HEK293 (cell line): ENCODE data around the gene GNB2.

ENCODE experiments used
- CTCF ChIA-PET: fragments of 350-600 bp; formaldehyde crosslinking; extraction: SDS; loops from one replicate; lab custom pipeline; 2021; ENCODE audit warnings: antibody characterized with exemption; lab: Yijun Ruan, JAX
- POLR2A ChIA-PET: fragments of 300-600 bp; formaldehyde crosslinking; extraction: SDS; loops from one replicate; lab custom pipeline; 2020; ENCODE audit warnings: antibody characterized with exemption, inconsistent platforms; lab: Yijun Ruan, JAX
- H3K27ac ChIP-seq: fragments of 200-500 bp; sonication (Bioruptor generic); 2 replicates; pipeline ENCODE4 v1.5.1; 2014; ENCODE audit warnings: low read depth, low read length, control low read depth, inconsistent platforms; ENCODE audit errors: extremely low read depth
- H3K36me3 ChIP-seq, 2 experiments: fragments of 200-500 bp in 1 of 2; sonication (Bioruptor generic) in 1 of 2; 1 replicate in 1 of 2; 2 replicates in 1 of 2; pipeline ENCODE4 v1.5.1; 2014 to 2017; ENCODE audit warnings: inconsistent platforms in 2 of 2, low read length in 2 of 2; ENCODE audit not compliant: control insufficient read depth in 2 of 2, insufficient read depth in 1 of 2
- H3K4me1 ChIP-seq: fragments of 200-500 bp; sonication (Bioruptor generic); 2 replicates; pipeline ENCODE4 v1.5.1; 2014; ENCODE audit warnings: mild to moderate bottlenecking, low read length, inconsistent platforms; ENCODE audit not compliant: control insufficient read depth, insufficient read depth
- H3K4me3 ChIP-seq: 2 replicates; pipeline ENCODE4 v1.5.1; 2011; ENCODE audit warnings: low read depth, mild to moderate bottlenecking, control low read depth, low read length, moderate library complexity
- H3K9me3 ChIP-seq: fragments of 200-500 bp; sonication (Bioruptor generic); 2 replicates; pipeline ENCODE4 v1.5.1; 2014; ENCODE audit warnings: low read depth, low read length, inconsistent platforms; ENCODE audit not compliant: control insufficient read depth, insufficient read depth
- GLIS2 ChIP-seq: fragments of 450-650 bp; formaldehyde crosslinking; IDR thresholded peaks from 2 replicates; pipeline ENCODE4 v1.5.1; 2016; ENCODE audit warnings: missing biosample characterization, missing genetic modification characterization
- HOXA7 ChIP-seq: sonication (generic); formaldehyde crosslinking; IDR thresholded peaks from 2 replicates; pipeline ENCODE4 v1.8.1; 2022; ENCODE audit warnings: missing genetic modification reagents, borderline replicate concordance
- KLF1 ChIP-seq: fragments of 450-650 bp; formaldehyde crosslinking; IDR thresholded peaks from 2 replicates; pipeline ENCODE4 v1.5.1; 2016; ENCODE audit warnings: missing biosample characterization, missing genetic modification characterization
- RBAK ChIP-seq: fragments of 450-650 bp; formaldehyde crosslinking; IDR thresholded peaks from 2 replicates; pipeline ENCODE4 v1.5.1; 2016; ENCODE audit warnings: missing biosample characterization, missing genetic modification characterization
- REPIN1 ChIP-seq: fragments of 450-650 bp; formaldehyde crosslinking; IDR thresholded peaks from 2 replicates; pipeline ENCODE4 v1.5.1; 2017; ENCODE audit warnings: missing biosample characterization, missing genetic modification characterization, low read depth
- ZBTB17 ChIP-seq: fragments of 450-650 bp; formaldehyde crosslinking; IDR thresholded peaks from 2 replicates; pipeline ENCODE4 v1.5.1; 2016; ENCODE audit warnings: missing biosample characterization, missing genetic modification characterization
- ZBTB20 ChIP-seq: fragments of 450-650 bp; formaldehyde crosslinking; IDR thresholded peaks from 2 replicates; pipeline ENCODE4 v1.5.1; 2016; ENCODE audit warnings: missing biosample characterization, missing genetic modification characterization
- ZNF132 ChIP-seq: fragments of 450-650 bp; formaldehyde crosslinking; IDR thresholded peaks from 2 replicates; pipeline ENCODE4 v1.5.1; 2017; ENCODE audit warnings: missing biosample characterization, missing genetic modification characterization, borderline replicate concordance
- ZNF157 ChIP-seq: fragments of 450-650 bp; formaldehyde crosslinking; IDR thresholded peaks from 2 replicates; pipeline ENCODE4 v1.5.1; 2016; ENCODE audit warnings: missing biosample characterization, missing genetic modification characterization
- ZNF350 ChIP-seq: fragments of 450-650 bp; formaldehyde crosslinking; IDR thresholded peaks from 2 replicates; pipeline ENCODE4 v1.5.0; 2017; ENCODE audit warnings: missing biosample characterization, mild to moderate bottlenecking, missing genetic modification characterization
- ZNF37A ChIP-seq: fragments of 450-650 bp; IDR thresholded peaks from 2 replicates; pipeline ENCODE4 v1.5.1; 2018; ENCODE audit warnings: missing biosample characterization, missing genetic modification characterization
- ZNF391 ChIP-seq: fragments of 450-650 bp; formaldehyde crosslinking; IDR thresholded peaks from 2 replicates; pipeline ENCODE4 v1.5.1; 2016; ENCODE audit warnings: low read depth, missing biosample characterization, missing genetic modification characterization, borderline replicate concordance
- ZNF423 ChIP-seq: fragments of 450-650 bp; formaldehyde crosslinking; IDR thresholded peaks from 2 replicates; pipeline ENCODE4 v1.5.1; 2016; ENCODE audit warnings: missing biosample characterization, missing genetic modification characterization
- ZSCAN30 ChIP-seq: fragments of 450-650 bp; IDR thresholded peaks from 2 replicates; pipeline ENCODE4 v1.5.1; 2018; ENCODE audit warnings: missing biosample characterization, mild to moderate bottlenecking, missing genetic modification characterization, moderate library complexity
- ZXDB ChIP-seq: fragments of 450-650 bp; formaldehyde crosslinking; IDR thresholded peaks from 2 replicates; pipeline ENCODE4 v1.5.1; 2016; ENCODE audit warnings: missing biosample characterization, missing genetic modification characterization
- TF ChIP-seq, protein P1 (sequence below): fragments of 450-650 bp; formaldehyde crosslinking; optimal IDR thresholded peaks from 2 replicates; pipeline ENCODE3; 2016; ENCODE audit warnings: missing biosample characterization, mild to moderate bottlenecking, missing genetic modification characterization
- TF ChIP-seq, protein P2 (sequence below): fragments of 450-650 bp; formaldehyde crosslinking; IDR thresholded peaks from 2 replicates; pipeline ENCODE4 v1.5.1; 2016; ENCODE audit warnings: missing biosample characterization, missing genetic modification characterization, low read depth
- TF ChIP-seq, protein P3 (sequence below): fragments of 450-650 bp; formaldehyde crosslinking; conservative IDR thresholded peaks from 2 replicates; pipeline ENCODE4 v1.5.1; 2016; ENCODE audit warnings: low read depth, missing biosample characterization, missing genetic modification characterization
- TF ChIP-seq, protein P4 (sequence below): fragments of 450-650 bp; formaldehyde crosslinking; IDR thresholded peaks from 2 replicates; pipeline ENCODE4 v1.5.1; 2017; ENCODE audit warnings: missing biosample characterization, missing genetic modification characterization
- TF ChIP-seq, protein P5 (sequence below): fragments of 450-650 bp; formaldehyde crosslinking; IDR thresholded peaks from 2 replicates; pipeline ENCODE4 v1.5.1; 2016; ENCODE audit warnings: missing biosample characterization, missing genetic modification characterization

The GNB2 gene

DNA sequence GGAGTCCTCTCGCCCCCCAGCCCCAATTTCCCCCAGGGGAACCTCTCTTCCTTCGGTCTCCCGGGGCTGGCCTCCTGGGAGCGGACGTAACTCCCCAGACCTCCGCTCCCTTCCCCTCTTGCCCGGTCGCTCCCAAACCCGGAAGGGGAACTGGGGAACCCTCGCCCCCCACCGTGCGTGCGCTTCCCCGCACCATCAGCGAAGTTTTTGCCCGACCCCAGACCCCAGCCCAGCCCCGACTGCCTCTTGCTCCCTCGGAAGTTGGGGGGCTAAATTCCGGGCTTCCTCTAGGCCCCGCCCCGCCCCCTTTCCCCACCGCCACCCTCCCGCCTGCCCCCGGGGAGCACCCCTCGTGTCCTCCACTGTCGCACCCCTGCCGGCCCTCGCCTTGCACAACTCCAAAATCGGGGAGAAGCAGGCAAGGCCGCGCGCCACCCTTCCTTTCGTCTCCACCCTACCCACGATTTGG lies 436 bp downstream of the GNB2 start:
- Histone ChIP-seq H3K4me3 (peak overlapping the region; percentile 97), H3K4me1 (no peaks in the 10 kb centered on the region), H3K36me3 (peaks cover 0 to 25% of the 10 kb centered on the region in 2 experiments; a peak in 2 of 3 replicates), H3K9me3 (no peaks in the 10 kb centered on the region), H3K27ac (peak overlapping the region; percentile 84)
- TF ChIP-seq ZNF37A (tag by site-specific recombination) (no peak), REPIN1 (tag by site-specific recombination) (0 out of 2 replicates have a peak, but pooled peaks have one; percentile 5), ZNF350 (no peak), ZBTB20 (tag by site-specific recombination) (peak; percentile 2; the same call in 1 of the 2 replicates), KLF1 (tag by site-specific recombination) (no peak), HOXA7 (no peak), ZNF157 (tag by site-specific recombination) (no peak), ZNF132 (tag by site-specific recombination) (no peak), ZNF391 (tag by site-specific recombination) (no peak), GLIS2 (peak; percentile 74; the same call in 1 of the 2 replicates), ZSCAN30 (tag by site-specific recombination) (no peak)
- TF ChIP-seq, protein P1, sequence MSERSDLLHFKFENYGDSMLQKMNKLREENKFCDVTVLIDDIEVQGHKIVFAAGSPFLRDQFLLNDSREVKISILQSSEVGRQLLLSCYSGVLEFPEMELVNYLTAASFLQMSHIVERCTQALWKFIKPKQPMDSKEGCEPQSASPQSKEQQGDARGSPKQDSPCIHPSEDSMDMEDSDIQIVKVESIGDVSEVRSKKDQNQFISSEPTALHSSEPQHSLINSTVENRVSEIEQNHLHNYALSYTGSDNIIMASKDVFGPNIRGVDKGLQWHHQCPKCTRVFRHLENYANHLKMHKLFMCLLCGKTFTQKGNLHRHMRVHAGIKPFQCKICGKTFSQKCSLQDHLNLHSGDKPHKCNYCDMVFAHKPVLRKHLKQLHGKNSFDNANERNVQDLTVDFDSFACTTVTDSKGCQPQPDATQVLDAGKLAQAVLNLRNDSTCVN (tag by site-specific recombination) = peak; percentile 32
- TF ChIP-seq, protein P2, sequence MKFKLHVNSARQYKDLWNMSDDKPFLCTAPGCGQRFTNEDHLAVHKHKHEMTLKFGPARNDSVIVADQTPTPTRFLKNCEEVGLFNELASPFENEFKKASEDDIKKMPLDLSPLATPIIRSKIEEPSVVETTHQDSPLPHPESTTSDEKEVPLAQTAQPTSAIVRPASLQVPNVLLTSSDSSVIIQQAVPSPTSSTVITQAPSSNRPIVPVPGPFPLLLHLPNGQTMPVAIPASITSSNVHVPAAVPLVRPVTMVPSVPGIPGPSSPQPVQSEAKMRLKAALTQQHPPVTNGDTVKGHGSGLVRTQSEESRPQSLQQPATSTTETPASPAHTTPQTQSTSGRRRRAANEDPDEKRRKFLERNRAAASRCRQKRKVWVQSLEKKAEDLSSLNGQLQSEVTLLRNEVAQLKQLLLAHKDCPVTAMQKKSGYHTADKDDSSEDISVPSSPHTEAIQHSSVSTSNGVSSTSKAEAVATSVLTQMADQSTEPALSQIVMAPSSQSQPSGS (tag by site-specific recombination) = no peak
- TF ChIP-seq, protein P3, sequence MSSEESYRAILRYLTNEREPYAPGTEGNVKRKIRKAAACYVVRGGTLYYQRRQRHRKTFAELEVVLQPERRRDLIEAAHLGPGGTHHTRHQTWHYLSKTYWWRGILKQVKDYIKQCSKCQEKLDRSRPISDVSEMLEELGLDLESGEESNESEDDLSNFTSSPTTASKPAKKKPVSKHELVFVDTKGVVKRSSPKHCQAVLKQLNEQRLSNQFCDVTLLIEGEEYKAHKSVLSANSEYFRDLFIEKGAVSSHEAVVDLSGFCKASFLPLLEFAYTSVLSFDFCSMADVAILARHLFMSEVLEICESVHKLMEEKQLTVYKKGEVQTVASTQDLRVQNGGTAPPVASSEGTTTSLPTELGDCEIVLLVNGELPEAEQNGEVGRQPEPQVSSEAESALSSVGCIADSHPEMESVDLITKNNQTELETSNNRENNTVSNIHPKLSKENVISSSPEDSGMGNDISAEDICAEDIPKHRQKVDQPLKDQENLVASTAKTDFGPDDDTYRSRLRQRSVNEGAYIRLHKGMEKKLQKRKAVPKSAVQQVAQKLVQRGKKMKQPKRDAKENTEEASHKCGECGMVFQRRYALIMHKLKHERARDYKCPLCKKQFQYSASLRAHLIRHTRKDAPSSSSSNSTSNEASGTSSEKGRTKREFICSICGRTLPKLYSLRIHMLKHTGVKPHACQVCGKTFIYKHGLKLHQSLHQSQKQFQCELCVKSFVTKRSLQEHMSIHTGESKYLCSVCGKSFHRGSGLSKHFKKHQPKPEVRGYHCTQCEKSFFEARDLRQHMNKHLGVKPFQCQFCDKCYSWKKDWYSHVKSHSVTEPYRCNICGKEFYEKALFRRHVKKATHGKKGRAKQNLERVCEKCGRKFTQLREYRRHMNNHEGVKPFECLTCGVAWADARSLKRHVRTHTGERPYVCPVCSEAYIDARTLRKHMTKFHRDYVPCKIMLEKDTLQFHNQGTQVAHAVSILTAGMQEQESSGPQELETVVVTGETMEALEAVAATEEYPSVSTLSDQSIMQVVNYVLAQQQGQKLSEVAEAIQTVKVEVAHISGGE (tag by site-specific recombination) = peak; percentile 34
- TF ChIP-seq, protein P4, sequence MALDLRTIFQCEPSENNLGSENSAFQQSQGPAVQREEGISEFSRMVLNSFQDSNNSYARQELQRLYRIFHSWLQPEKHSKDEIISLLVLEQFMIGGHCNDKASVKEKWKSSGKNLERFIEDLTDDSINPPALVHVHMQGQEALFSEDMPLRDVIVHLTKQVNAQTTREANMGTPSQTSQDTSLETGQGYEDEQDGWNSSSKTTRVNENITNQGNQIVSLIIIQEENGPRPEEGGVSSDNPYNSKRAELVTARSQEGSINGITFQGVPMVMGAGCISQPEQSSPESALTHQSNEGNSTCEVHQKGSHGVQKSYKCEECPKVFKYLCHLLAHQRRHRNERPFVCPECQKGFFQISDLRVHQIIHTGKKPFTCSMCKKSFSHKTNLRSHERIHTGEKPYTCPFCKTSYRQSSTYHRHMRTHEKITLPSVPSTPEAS = no peak
- ChIA-PET POLR2A (interaction anchor here (0.9 to 3.8 kb wide), 3 partner anchors 44 to 201 kb away, joined by 3 to 26 read pairs (median 3); partner anchors contain the start of genes FBXO24, LRCH4 and SRRT), CTCF (interaction anchor here (8.4 kb wide), 1 partner anchor 18 kb away, joined by 77 read pairs; no protein-coding TSS in a partner anchor)

DNA sequence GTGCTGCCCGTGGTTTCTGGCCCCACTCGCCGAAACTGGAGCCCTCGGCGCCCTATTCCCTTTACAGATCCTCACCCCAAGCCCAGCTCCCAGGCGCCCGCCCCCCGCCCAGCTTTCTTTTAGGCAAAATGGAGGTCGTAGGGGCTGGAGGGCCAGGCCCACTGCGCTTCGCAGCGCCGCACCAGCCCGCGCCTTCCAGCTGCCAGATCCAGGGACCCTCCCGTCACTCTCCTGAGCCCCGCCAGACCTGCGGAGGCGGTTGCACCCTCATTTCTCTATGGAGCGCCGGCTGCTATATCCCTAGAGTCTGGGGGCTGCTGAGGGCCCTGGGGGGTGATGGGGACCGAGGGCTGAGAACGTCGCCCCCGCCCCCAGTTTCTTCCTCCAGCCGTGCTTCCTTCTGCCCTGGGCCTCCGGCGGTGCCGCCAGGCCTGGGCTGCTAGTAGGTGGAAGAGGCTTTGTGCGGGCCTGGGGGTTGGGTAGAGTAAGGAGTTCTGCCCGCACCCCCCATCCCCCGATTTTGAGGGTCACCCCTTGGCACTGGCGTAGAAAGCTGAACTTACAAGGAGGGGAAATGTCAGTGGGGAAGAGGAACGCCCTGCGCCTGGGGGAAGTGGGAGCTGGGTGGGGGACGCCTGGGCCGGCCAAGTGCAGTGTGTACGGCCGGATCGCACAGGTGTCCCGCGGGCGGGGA lies 1.0 kb downstream of the GNB2 start:
- ChIA-PET POLR2A (interaction anchor here (0.9 to 3.8 kb wide), 3 partner anchors 45 to 200 kb away, joined by 3 to 26 read pairs (median 3); partner anchors contain the start of genes FBXO24, LRCH4 and SRRT), CTCF (interaction anchor here (0.6 to 8.4 kb wide), 3 partner anchors 17 to 149 kb away, joined by 3 to 77 read pairs (median 3); no protein-coding TSS in a partner anchor)
- H3K4me1 ChIP-seq = peaks cover 5% of the 10 kb centered on the region; the same call in 1 of the 2 replicates
- peaks cover 0 to 29% of the 10 kb centered on the region in 2 experiments; a peak in 2 of 3 replicates for H3K36me3 ChIP-seq
- no peaks in the 10 kb centered on the region for H3K9me3 ChIP-seq
- H3K27ac ChIP-seq = peak overlapping the region; percentile 62
- peak overlapping the region; percentile 97 for H3K4me3 ChIP-seq
- TF ChIP-seq, protein P1 (tag by site-specific recombination) = peak; percentile 35
- TF ChIP-seq ZBTB17 = peak; percentile 23; the same call in 1 of the 2 replicates
- TF ChIP-seq RBAK (tag by site-specific recombination) = no peak
- TF ChIP-seq, protein P5, sequence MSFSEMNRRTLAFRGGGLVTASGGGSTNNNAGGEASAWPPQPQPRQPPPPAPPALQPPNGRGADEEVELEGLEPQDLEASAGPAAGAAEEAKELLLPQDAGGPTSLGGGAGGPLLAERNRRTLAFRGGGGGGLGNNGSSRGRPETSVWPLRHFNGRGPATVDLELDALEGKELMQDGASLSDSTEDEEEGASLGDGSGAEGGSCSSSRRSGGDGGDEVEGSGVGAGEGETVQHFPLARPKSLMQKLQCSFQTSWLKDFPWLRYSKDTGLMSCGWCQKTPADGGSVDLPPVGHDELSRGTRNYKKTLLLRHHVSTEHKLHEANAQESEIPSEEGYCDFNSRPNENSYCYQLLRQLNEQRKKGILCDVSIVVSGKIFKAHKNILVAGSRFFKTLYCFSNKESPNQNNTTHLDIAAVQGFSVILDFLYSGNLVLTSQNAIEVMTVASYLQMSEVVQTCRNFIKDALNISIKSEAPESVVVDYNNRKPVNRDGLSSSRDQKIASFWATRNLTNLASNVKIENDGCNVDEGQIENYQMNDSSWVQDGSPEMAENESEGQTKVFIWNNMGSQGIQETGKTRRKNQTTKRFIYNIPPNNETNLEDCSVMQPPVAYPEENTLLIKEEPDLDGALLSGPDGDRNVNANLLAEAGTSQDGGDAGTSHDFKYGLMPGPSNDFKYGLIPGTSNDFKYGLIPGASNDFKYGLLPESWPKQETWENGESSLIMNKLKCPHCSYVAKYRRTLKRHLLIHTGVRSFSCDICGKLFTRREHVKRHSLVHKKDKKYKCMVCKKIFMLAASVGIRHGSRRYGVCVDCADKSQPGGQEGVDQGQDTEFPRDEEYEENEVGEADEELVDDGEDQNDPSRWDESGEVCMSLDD (tag by site-specific recombination) = peak; percentile 79
- TF ChIP-seq ZXDB (tag by site-specific recombination) = peak; percentile 32; the same call in 1 of the 2 replicates
- TF ChIP-seq ZNF423 (tag by site-specific recombination) = no peak
